K562 (cell line): Measurements from ENCODE around the gene MDK. TPM values are rescaled to one million over a fixed set of nuclear protein-coding genes. Genes with fewer than 3 reads are reported as not detected.

Experiments used
- BRD4 ChIP-seq: fragments of 200-600 bp; sonication (generic); IDR thresholded peaks from 2 replicates; pipeline ENCODE4 v1.6.1; 2017; ENCODE audit warnings: inconsistent platforms
- CEBPG ChIP-seq, 3 experiments: fragments of 200-800 bp in 1 of 3; sonication (Bioruptor generic) in 1 of 3; sonication (generic) in 1 of 3; formaldehyde crosslinking in 1 of 3; IDR thresholded peaks in 2 of 3; conservative IDR thresholded peaks in 1 of 3; 2 replicates each; pipeline versions ENCODE4 v1.6.1 to v1.8.0; 2016 to 2022; ENCODE audit warnings: missing compliant biosample characterization in 2 of 3, missing genetic modification characterization in 2 of 3, mild to moderate bottlenecking in 1 of 3, missing genetic modification reagents in 1 of 3
- CTBP1 ChIP-seq: fragments of 450-650 bp; IDR thresholded peaks from 2 replicates; pipeline ENCODE4 v1.6.1; 2016; ENCODE audit warnings: borderline replicate concordance
- ELF1 ChIP-seq: fragments of 200-800 bp; sonication (Bioruptor generic); IDR thresholded peaks from 2 replicates; pipeline ENCODE4 v1.6.1; 2016; ENCODE audit warnings: missing genetic modification characterization, missing compliant biosample characterization
- ELK3 ChIP-seq: fragments of 450-650 bp; formaldehyde crosslinking; IDR thresholded peaks from 2 replicates; pipeline ENCODE4 v1.4.0; 2020; ENCODE audit warnings: mild to moderate bottlenecking
- MAFK ChIP-seq: IDR thresholded peaks from 2 replicates; pipeline ENCODE4 v1.6.1; 2011; ENCODE audit warnings: low read length, improper control_type of control experiment
- MEIS2 ChIP-seq: fragments of 450-650 bp; IDR thresholded peaks from 2 replicates; pipeline ENCODE4 v1.6.1; 2014; ENCODE audit warnings: mild to moderate bottlenecking; ENCODE audit not compliant: partially characterized antibody
- RB1 ChIP-seq: fragments of 450-650 bp; IDR thresholded peaks from 2 replicates; pipeline ENCODE4 v1.6.1; 2017; ENCODE audit warnings: low read depth, mild to moderate bottlenecking
- SIX5 ChIP-seq, 2 experiments: IDR thresholded peaks; 2 replicates each; pipeline ENCODE4 v1.6.1; 2011; ENCODE audit warnings: low read length in 2 of 2, borderline replicate concordance in 1 of 2, low read depth in 1 of 2, mild to moderate bottlenecking in 1 of 2, moderate library complexity in 1 of 2; ENCODE audit not compliant: insufficient read depth in 1 of 2
- SNIP1 ChIP-seq: fragments of 450-650 bp; IDR thresholded peaks from 2 replicates; pipeline ENCODE4 v1.7.1; 2017; ENCODE audit warnings: low read depth, mild to moderate bottlenecking
- SRSF7 ChIP-seq: fragments of 200-400 bp; formaldehyde crosslinking; optimal IDR thresholded peaks from 2 replicates; pipeline ENCODE3; 2017; ENCODE audit warnings: mild to moderate bottlenecking, low read depth, low read length
- STAT5B ChIP-seq: fragments of 250-450 bp; sonication (Bioruptor Pico); IDR thresholded peaks from 2 replicates; pipeline ENCODE4 v1.8.0; 2021; ENCODE audit warnings: mild to moderate bottlenecking, inconsistent platforms
- TCF7 ChIP-seq: sonication (generic); IDR thresholded peaks from 2 replicates; pipeline ENCODE4 v1.6.1; 2016; ENCODE audit warnings: antibody characterized with exemption, borderline replicate concordance
- ZBTB1 ChIP-seq: sonication (generic); formaldehyde crosslinking; IDR thresholded peaks from 2 replicates; pipeline ENCODE4 v1.8.1; 2023; ENCODE audit warnings: missing genetic modification reagents, low read depth, mild to moderate bottlenecking, borderline replicate concordance
- ZC3H8 ChIP-seq: fragments of 450-650 bp; IDR thresholded peaks from 2 replicates; pipeline ENCODE4 v1.6.1; 2017
- ZNF140 ChIP-seq: fragments of 250-450 bp; sonication (Bioruptor Pico); IDR thresholded peaks from 2 replicates; pipeline ENCODE4 v1.8.0; 2021; ENCODE audit warnings: moderate library complexity, mild to moderate bottlenecking, inconsistent platforms
- ZNF212 ChIP-seq: fragments of 450-650 bp; formaldehyde crosslinking; IDR thresholded peaks from 2 replicates; pipeline ENCODE4 v1.4.0; 2020; ENCODE audit warnings: mild to moderate bottlenecking
- ZNF253 ChIP-seq: fragments of 250-450 bp; sonication (Bioruptor Pico); conservative IDR thresholded peaks from 2 replicates; pipeline ENCODE4 v1.6.1; 2021; ENCODE audit warnings: mild to moderate bottlenecking
- ZNF311 ChIP-seq: fragments of 250-450 bp; sonication (Bioruptor Pico); IDR thresholded peaks from 2 replicates; pipeline ENCODE4 v1.4.0; 2020; ENCODE audit warnings: mild to moderate bottlenecking, moderate library complexity
- ZNF431 ChIP-seq: sonication (generic); formaldehyde crosslinking; IDR thresholded peaks from 2 replicates; pipeline ENCODE4 v1.8.0; 2022; ENCODE audit warnings: mild to moderate bottlenecking, missing genetic modification reagents
- polyA plus RNA-seq, 8 experiments: library from polyadenylated mRNA; depleted of rRNA in 4 of 8; stranded (reverse) in 5 of 8; unstranded in 3 of 8; fragments of >200 nt; fragmentation: Nextera tagmentation in 2 of 8; fragmentation: Illumina TruSeq in 1 of 8; extraction: Ambion mirVana in 2 of 8; extraction: Trizol in 1 of 8; gene quantifications; 2 replicates each; pipeline versions ENCODE4 v1.2.1 to v1.2.3, GENCODE V29; 2011 to 2014; ENCODE audit warnings: inconsistent platforms in 1 of 8, missing spikeins in 1 of 8
- total RNA-seq, 7 experiments: library from RNA; depleted of rRNA in 6 of 7; stranded (reverse); fragments of >200 nt in 6 of 7; fragmentation: Illumina TruSeq in 2 of 7; extraction: Trizol in 2 of 7; gene quantifications; 2 replicates each; pipeline versions ENCODE4 v1.2.1 to v1.2.3, GENCODE V29; 2011 to 2021; ENCODE audit warnings: low replicate concordance in 1 of 7
- TF ChIP-seq, protein P1 (sequence below): fragments of 450-650 bp; IDR thresholded peaks from 2 replicates; pipeline ENCODE4 v1.7.0; 2016; ENCODE audit warnings: borderline replicate concordance
- TF ChIP-seq, protein P2 (sequence below): fragments of 450-650 bp; conservative IDR thresholded peaks from 2 replicates; pipeline ENCODE4 v1.6.1; 2016; ENCODE audit warnings: missing genetic modification characterization, low read depth, mild to moderate bottlenecking, control low read depth, missing compliant biosample characterization
- TF ChIP-seq, protein P3 (sequence below): IDR thresholded peaks from 2 replicates; pipeline ENCODE4 v1.6.1; 2011; ENCODE audit warnings: borderline replicate concordance, low read depth, mild to moderate bottlenecking, moderate library complexity, low read length; ENCODE audit not compliant: insufficient read depth, poor library complexity, severe bottlenecking

Gene MDK
- total and polyA plus RNA-seq, 9 of the 15 experiments (the other 6 are each of a cell fraction or from before 2014, with no cell fraction given): 20.7 to 700 (median 350) TPM

DNA sequence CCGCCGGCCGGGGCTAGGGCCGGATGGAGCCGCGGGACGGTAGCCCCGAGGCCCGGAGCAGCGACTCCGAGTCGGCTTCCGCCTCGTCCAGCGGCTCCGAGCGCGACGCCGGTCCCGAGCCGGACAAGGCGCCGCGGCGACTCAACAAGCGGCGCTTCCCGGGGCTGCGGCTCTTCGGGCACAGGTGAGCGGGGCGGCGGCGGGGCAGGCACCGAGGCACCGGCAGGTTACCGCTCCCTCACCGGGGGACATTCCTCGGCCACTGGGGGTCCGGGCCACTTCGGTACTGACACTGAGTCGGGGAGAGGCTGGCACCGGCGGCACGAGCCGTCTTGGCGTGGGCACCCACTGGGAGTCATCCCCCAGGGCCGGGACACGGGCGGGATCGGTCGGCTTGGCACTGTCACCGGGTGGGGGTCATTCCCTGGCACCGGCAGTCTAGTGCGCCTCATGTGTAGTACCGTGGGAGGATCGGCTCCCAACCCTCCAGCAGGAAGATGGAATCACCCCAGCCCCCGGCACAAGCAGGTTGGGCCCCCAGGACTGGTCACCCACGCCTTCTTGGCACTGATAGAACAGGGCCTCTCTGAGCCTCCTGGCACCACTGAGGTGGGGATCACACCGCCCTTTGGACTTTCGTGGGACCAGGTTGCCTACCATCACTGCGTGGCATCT lies 33.7 kb upstream of the MDK start (continued):
- TF ChIP-seq, protein P1, sequence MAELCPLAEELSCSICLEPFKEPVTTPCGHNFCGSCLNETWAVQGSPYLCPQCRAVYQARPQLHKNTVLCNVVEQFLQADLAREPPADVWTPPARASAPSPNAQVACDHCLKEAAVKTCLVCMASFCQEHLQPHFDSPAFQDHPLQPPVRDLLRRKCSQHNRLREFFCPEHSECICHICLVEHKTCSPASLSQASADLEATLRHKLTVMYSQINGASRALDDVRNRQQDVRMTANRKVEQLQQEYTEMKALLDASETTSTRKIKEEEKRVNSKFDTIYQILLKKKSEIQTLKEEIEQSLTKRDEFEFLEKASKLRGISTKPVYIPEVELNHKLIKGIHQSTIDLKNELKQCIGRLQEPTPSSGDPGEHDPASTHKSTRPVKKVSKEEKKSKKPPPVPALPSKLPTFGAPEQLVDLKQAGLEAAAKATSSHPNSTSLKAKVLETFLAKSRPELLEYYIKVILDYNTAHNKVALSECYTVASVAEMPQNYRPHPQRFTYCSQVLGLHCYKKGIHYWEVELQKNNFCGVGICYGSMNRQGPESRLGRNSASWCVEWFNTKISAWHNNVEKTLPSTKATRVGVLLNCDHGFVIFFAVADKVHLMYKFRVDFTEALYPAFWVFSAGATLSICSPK: no peak
- TF ChIP-seq MAFK: no peak
- TF ChIP-seq, protein P2, sequence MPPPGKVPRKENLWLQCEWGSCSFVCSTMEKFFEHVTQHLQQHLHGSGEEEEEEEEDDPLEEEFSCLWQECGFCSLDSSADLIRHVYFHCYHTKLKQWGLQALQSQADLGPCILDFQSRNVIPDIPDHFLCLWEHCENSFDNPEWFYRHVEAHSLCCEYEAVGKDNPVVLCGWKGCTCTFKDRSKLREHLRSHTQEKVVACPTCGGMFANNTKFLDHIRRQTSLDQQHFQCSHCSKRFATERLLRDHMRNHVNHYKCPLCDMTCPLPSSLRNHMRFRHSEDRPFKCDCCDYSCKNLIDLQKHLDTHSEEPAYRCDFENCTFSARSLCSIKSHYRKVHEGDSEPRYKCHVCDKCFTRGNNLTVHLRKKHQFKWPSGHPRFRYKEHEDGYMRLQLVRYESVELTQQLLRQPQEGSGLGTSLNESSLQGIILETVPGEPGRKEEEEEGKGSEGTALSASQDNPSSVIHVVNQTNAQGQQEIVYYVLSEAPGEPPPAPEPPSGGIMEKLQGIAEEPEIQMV: no peak
- no peak for TF ChIP-seq ZNF212 (CRISPR knock-in tag)
- TF ChIP-seq ZNF311: no peak
- no peak for TF ChIP-seq SNIP1
- TF ChIP-seq ZNF431 (CRISPR knock-in tag): no peak
- TF ChIP-seq TCF7: no peak
- peak; percentile 75 for TF ChIP-seq ELF1 (tag)
- no peak for TF ChIP-seq SIX5 (IDR thresholded peaks at IDR 0.05; ENCODE audit: borderline replicate concordance in 1 of 2, insufficient read depth in 1 of 2, low read depth in 1 of 2, low read length in 2 of 2)
- no peak for TF ChIP-seq CTBP1
- TF ChIP-seq ZBTB1 (CRISPR knock-in tag): 0 out of 2 replicates have a peak, but pooled peaks have one; percentile 35
- no peak for TF ChIP-seq MEIS2
- TF ChIP-seq RB1: no peak
- no peak for TF ChIP-seq ZNF140
- no peak for TF ChIP-seq ZNF253 (CRISPR knock-in tag)
- no peak for TF ChIP-seq CEBPG (CRISPR knock-in tag; IDR thresholded peaks at IDR 0.05)
- TF ChIP-seq CEBPG (tag; conservative IDR thresholded peaks at IDR 0.05 in 1 of 2, IDR thresholded peaks at IDR 0.05 in 1 of 2): no peak
- no peak for TF ChIP-seq ZC3H8
- TF ChIP-seq BRD4: no peak
- TF ChIP-seq ELK3: no peak
- no peak for TF ChIP-seq SRSF7
- no peak for TF ChIP-seq STAT5B (CRISPR knock-in tag)
- TF ChIP-seq, protein P3, sequence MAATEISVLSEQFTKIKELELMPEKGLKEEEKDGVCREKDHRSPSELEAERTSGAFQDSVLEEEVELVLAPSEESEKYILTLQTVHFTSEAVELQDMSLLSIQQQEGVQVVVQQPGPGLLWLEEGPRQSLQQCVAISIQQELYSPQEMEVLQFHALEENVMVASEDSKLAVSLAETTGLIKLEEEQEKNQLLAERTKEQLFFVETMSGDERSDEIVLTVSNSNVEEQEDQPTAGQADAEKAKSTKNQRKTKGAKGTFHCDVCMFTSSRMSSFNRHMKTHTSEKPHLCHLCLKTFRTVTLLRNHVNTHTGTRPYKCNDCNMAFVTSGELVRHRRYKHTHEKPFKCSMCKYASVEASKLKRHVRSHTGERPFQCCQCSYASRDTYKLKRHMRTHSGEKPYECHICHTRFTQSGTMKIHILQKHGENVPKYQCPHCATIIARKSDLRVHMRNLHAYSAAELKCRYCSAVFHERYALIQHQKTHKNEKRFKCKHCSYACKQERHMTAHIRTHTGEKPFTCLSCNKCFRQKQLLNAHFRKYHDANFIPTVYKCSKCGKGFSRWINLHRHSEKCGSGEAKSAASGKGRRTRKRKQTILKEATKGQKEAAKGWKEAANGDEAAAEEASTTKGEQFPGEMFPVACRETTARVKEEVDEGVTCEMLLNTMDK: no peak
